Loucy (cell line): ENCODE results near the gene NOS3.

ENCODE experiments used
- EZH2phosphoT487 ChIP-seq: fragments of 200-600 bp; IDR thresholded peaks from 2 replicates; pipeline ENCODE4 v1.6.1; 2018; ENCODE audit warnings: antibody characterized with exemption, mild to moderate bottlenecking, moderate library complexity, borderline replicate concordance
- TF ChIP-seq, protein P1 (sequence below): fragments of 200-600 bp; sonication (generic); conservative IDR thresholded peaks from 2 replicates; pipeline ENCODE4 v1.5.1; 2014; ENCODE audit warnings: mild to moderate bottlenecking, antibody characterized with exemption, low read length

DNA sequence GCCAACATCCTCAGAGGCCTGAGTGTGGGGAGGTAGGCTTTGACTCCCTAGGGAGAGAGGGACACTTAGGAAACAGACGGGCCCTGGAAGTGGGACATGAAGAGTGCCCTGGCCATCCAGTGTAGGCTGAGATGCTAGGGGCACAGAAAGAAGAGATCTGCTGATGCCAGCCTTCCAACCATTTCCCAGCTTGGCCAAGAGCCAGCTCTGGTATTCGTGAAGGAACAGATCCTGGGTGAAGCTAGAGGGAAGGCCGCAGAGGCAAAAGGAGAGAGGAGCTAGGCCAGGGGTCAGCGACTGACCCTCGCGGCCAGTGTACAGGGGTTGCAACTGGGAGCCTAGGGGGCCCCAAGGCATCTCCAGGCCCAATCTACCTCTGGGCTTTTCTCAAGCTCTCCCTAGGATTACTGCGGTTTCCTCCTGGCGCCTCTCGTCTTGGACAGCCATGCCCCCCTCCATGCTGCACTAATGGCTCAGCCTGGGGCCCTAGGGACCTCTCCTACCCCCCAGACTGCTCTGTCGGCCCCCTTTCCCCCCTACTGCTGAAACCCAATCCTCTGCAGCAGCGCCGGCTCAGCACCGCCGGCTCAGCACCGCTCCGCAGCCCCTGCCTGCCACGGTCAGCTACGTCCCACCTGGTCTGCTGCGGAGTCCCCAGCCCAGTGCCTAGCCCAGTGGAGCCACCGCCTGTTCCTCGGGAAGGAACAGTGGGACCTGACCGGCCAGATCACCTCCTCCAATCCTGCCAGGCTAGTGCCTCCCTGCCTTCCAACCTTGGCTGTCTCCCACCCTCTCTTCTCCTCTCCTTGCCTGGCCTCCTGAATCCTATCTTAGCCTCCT, 57.4 kb downstream of the NOS3 start, which contains the start of gene ASIC3:
- TF ChIP-seq, protein P1, sequence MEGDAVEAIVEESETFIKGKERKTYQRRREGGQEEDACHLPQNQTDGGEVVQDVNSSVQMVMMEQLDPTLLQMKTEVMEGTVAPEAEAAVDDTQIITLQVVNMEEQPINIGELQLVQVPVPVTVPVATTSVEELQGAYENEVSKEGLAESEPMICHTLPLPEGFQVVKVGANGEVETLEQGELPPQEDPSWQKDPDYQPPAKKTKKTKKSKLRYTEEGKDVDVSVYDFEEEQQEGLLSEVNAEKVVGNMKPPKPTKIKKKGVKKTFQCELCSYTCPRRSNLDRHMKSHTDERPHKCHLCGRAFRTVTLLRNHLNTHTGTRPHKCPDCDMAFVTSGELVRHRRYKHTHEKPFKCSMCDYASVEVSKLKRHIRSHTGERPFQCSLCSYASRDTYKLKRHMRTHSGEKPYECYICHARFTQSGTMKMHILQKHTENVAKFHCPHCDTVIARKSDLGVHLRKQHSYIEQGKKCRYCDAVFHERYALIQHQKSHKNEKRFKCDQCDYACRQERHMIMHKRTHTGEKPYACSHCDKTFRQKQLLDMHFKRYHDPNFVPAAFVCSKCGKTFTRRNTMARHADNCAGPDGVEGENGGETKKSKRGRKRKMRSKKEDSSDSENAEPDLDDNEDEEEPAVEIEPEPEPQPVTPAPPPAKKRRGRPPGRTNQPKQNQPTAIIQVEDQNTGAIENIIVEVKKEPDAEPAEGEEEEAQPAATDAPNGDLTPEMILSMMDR = no peak
- no peak for TF ChIP-seq EZH2phosphoT487
